Cardiac fibroblast (primary cell): Measurements from ENCODE around the gene SMOC2.

Experiments
- DNase-seq, 2 donors: peaks; one replicate each; pipeline versions ENCODE4 v3.0.0 to v3.0.0-alpha.2; 2010; ENCODE audit warnings: low read depth in 2 of 2
- H3K4me3 ChIP-seq, 2 donors: replicated peaks in 1 of 2; 1 replicate in 1 of 2; 2 replicates in 1 of 2; pipeline ENCODE4 v1.5.1; 2011; ENCODE audit warnings: low read depth in 2 of 2, low read length in 2 of 2, mild to moderate bottlenecking in 2 of 2, moderate library complexity in 1 of 2
- TF ChIP-seq, protein P1 (sequence below): IDR thresholded peaks from one replicate; pipeline ENCODE4 v1.5.1; 2011; ENCODE audit warnings: low read depth, mild to moderate bottlenecking, low read length, inconsistent platforms

Gene SMOC2

DNA sequence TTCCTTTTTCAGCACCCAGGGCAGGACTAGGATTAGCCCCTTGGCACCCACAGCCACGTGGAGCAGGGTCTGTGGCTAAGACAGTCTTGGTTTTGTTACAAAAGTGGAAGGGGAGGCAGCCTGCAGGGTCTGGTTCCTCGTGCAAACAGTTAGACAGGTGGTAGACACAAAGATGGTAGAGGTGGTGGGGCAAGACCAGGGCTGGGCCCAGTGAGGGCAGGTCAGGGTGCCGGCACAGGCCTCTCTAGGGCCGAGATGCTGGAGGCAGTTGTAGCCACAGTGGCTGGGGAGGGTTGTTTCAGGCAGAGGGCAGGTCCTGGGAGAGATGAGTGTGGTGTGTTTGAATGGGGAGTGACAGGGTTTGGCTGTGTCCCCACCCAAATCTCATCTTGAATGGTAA lies 161.6 kb downstream of the SMOC2 start:
- TF ChIP-seq, protein P1, sequence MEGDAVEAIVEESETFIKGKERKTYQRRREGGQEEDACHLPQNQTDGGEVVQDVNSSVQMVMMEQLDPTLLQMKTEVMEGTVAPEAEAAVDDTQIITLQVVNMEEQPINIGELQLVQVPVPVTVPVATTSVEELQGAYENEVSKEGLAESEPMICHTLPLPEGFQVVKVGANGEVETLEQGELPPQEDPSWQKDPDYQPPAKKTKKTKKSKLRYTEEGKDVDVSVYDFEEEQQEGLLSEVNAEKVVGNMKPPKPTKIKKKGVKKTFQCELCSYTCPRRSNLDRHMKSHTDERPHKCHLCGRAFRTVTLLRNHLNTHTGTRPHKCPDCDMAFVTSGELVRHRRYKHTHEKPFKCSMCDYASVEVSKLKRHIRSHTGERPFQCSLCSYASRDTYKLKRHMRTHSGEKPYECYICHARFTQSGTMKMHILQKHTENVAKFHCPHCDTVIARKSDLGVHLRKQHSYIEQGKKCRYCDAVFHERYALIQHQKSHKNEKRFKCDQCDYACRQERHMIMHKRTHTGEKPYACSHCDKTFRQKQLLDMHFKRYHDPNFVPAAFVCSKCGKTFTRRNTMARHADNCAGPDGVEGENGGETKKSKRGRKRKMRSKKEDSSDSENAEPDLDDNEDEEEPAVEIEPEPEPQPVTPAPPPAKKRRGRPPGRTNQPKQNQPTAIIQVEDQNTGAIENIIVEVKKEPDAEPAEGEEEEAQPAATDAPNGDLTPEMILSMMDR, result no peak
- DNase-seq, result no peak

GRCh38 chr6:168603234-168603633 lies 162.2 kb downstream of the SMOC2 start:
- no peak for DNase-seq
- TF ChIP-seq, protein P1, result no peak
- no peak overlapping the region for H3K4me3 ChIP-seq

More for the DNA sequence above, 161.6 kb downstream of the SMOC2 start:
- no peak overlapping the region for H3K4me3 ChIP-seq

- TF ChIP-seq, protein P1, result no peak
- no peak for DNase-seq
- no peak overlapping the region for H3K4me3 ChIP-seq
Measured at GRCh38 chr6:168605964-168606363, 165.0 kb downstream of the SMOC2 start.

GRCh38 chr6:168606722-168607121 lies 165.7 kb downstream of the SMOC2 start:
- no peak for DNase-seq
- TF ChIP-seq, protein P1, result no peak
- H3K4me3 ChIP-seq, result no peak overlapping the region

- no peak for DNase-seq
- TF ChIP-seq, protein P1, result no peak
Measured at GRCh38 chr6:168607272-168608112, 166.5 kb downstream of the SMOC2 start.

GRCh38 chr6:168608113-168608400 lies 167.1 kb downstream of the SMOC2 start:
- TF ChIP-seq, protein P1, result no peak
- no peak for DNase-seq

More at GRCh38 chr6:168607272-168608112, 166.5 kb downstream of the SMOC2 start:
- H3K4me3 ChIP-seq, result no peak overlapping the region

More at GRCh38 chr6:168608113-168608400, 167.1 kb downstream of the SMOC2 start:
- H3K4me3 ChIP-seq, result no peak overlapping the region
